ENCODE measurements around the gene SENP1. TPM values are rescaled to one million over a fixed set of nuclear protein-coding genes. Genes with fewer than 3 reads are reported as not detected.

The SENP1 gene
- total and polyA plus RNA-seq, 2 of the 4 experiments (the other 2 are of a cell fraction) = 7.2 to 25.3 TPM

GRCh38 chr12:48019639-48020265 is 86.1 kb downstream of the SENP1 start:
- Histone ChIP-seq H2BK15ac (ENCODE audit: low read depth, low read length) (no peak overlapping the region), H3K4me1 (ENCODE audit: control insufficient read depth, insufficient read depth, low read length) (no peaks in the 10 kb centered on the region; the same call in 1 of the 2 replicates), H3K27me3 (ENCODE audit: control insufficient read depth, insufficient read depth, low read length) (peaks cover 69% of the 10 kb centered on the region), H3K9ac (ENCODE audit: low read depth, low read length) (no peak overlapping the region), H4K8ac (ENCODE audit: low read depth in 2 of 2, low read length in 2 of 2) (no peak overlapping the region), H3K23ac (ENCODE audit: low read depth, low read length) (no peak overlapping the region), H2BK120ac (ENCODE audit: low read depth, low read length) (no peak overlapping the region), H2AK9ac (replicated peaks; ENCODE audit: low read depth, low read length, poor library complexity) (no peak overlapping the region), H3K79me1 (ENCODE audit: low read depth in 1 of 2, low read length in 2 of 2) (no peaks in the 10 kb centered on the region), H4K91ac (ENCODE audit: insufficient read depth, low read depth, low read length) (no peak overlapping the region), H3K4me2 (ENCODE audit: low read depth, low read length) (no peak overlapping the region), H3K36me3 (ENCODE audit: control insufficient read depth, insufficient read depth, low read length) (no peaks in the 10 kb centered on the region), H4K20me1 (ENCODE audit: insufficient read depth, low read length) (no peaks in the 10 kb centered on the region), H3K18ac (ENCODE audit: low read depth, low read length) (no peak overlapping the region), H2AK5ac (ENCODE audit: low read depth, low read length) (no peak overlapping the region), H3K14ac (replicated peaks; ENCODE audit: low read depth, low read length) (no peak overlapping the region), H3K56ac (ENCODE audit: extremely low read depth, insufficient read depth, low read length) (no peak overlapping the region), H2BK5ac (ENCODE audit: low read depth, low read length, poor library complexity, severe bottlenecking) (no peak overlapping the region), H4K5ac (ENCODE audit: low read depth, low read length) (no peak overlapping the region), H3K27ac (ENCODE audit: insufficient read depth, low read length) (no peak overlapping the region), H3K9me3 (ENCODE audit: control insufficient read depth, insufficient read depth, low read length) (no peaks in the 10 kb centered on the region), H2BK20ac (ENCODE audit: low read depth, low read length) (no peak overlapping the region), H3K9me1 (ENCODE audit: insufficient read depth, low read length) (no peaks in the 10 kb centered on the region), H3K4me3 (ENCODE audit: insufficient read depth, low read depth, low read length) (no peak overlapping the region), H3K4ac (ENCODE audit: low read depth, low read length) (no peak overlapping the region), H2AFZ (replicated peaks; ENCODE audit: low read length, poor library complexity) (no peak overlapping the region)
- no CpG with 5 or more reads among the region's 3 CpGs for WGBS, 2 experiments (ENCODE audit: extremely low coverage in 2 of 2, insufficient read length in 1 of 2)
- in situ Hi-C loops (cut with MboI; ENCODE audit: low sequenced_read_pairs) = no loop called here
- no TSS peak for BruUV-seq (replicated peaks)
- DNase-seq = no peak
- ATAC-seq (ENCODE audit: low read depth) = no peak
- CTCF ChIA-PET = no interaction called here
- POLR2A ChIA-PET (ENCODE audit: unreplicated experiment) = no interaction called here
- intact Hi-C loops (cut with micrococcal nuclease) = no loop called here
- TF ChIP-seq BHLHE40 (IDR thresholded peaks at IDR 0.05; ENCODE audit: low read depth, low read length) (no peak), MXI1 (IDR thresholded peaks at IDR 0.05; ENCODE audit: borderline replicate concordance, low read depth, low read length) (no peak), ELK1 (IDR thresholded peaks at IDR 0.05; ENCODE audit: borderline replicate concordance, low read depth, low read length) (no peak), FOS (IDR thresholded peaks at IDR 0.05; ENCODE audit: low read depth, low read length) (no peak), USF2 (IDR thresholded peaks at IDR 0.05; ENCODE audit: low read depth, low read length) (no peak), MAZ (IDR thresholded peaks at IDR 0.05; ENCODE audit: borderline replicate concordance, low read depth, low read length) (no peak), NFE2L2 (IDR thresholded peaks at IDR 0.05; ENCODE audit: low read depth, low read length) (no peak)
- dilution Hi-C loops (cut with HindIII; ENCODE audit: low sequenced_read_pairs, unreplicated experiment) = no loop called here

All from IMR-90 (cell line).